ENCODE data around the gene SLC23A2.

- TF ChIP-seq EZH2 (IDR thresholded peaks at IDR 0.05; ENCODE audit: insufficient read depth, poor library complexity, severe bottlenecking) = no peak
- TF ChIP-seq EZH2phosphoT487 (IDR thresholded peaks at IDR 0.05; ENCODE audit: insufficient read depth, low read depth) = no peak
Observed at GRCh38 chr20:5005326-5005725, 4.0 kb upstream of the SLC23A2 start.
